Amniotic stem cell (primary cell): Measurements from ENCODE around the gene COL4A6.
"Not testable (repeated sequence)": the region's sequence is repeated elsewhere in the genome, so short reads cannot be mapped to it uniquely, and the experiment has no call there.

Experiments used
- DNase-seq: peaks from one replicate; lab custom pipeline; 2025; lab: John Stamatoyannopoulos, UW

COL4A6 gene

DNA sequence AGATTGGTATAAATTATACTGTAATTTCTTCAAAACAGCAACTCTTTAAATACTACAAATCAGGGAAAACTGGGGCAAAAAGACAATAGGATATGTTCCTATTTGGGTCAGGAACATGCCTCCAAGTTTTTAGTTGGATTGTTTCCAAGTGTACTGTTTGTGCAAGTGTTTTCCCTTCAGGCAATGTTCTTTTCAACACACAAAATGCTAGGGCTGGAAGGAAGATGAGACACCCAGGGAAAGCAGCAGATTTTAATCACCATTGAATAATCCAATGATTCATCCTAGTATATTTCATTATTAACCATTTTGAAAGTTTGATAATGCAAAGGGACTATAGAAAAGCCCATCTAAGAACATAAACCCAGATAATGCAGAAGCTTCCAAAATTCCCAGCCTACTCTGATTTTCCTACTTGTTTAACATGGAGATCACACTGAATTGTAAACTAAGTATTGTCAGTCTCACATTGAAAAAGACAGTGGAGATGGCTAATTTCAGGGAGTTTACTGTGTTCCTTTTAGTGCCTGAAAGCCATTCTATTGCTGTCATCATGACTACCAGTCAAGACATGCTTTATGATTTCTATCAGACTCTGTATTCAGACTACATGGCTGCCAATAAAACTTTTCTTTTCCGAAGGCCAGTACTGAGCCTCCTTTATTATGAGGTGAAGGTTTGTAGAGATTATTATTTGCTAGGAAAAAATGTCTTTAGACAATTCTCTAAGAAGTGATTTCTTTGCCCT lies 38.6 kb downstream of the COL4A6 start:
- DNase-seq: no peak

DNA sequence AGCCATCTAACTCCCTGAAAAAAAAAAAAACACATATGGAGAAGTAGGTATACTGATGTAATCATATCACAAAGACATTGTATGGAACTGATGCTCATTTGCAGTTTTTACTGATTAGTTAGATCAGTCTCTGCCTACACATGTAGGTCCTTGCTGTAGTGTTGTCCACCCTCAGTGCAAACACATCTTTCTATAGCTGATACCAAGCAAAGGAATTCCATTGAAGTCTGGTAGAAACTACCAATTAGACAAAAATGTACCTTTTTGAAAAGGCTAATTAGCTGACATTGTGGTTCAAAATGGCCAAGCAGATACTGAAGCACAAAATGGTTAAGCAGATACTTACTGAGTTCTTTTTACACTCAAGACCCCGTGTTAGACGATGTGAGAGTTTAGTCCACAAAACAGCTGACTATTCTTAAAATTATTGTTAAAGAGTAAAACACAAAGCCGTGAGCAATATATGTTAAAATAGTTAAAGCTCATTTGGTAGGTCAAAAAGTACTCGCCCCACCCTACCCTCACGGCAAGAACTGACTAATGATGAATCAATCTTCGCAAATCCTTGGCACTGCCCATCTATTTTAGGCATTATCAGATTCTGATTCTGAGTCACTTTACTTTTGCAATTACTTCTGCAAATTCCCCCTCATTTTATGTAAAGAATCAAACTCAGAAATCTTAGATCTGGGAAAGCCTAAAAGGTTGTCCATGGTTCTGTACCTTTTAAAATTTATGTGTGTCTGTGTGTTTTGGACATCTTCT lies 40.4 kb downstream of the COL4A6 start:
- DNase-seq: peak; percentile 15

DNA sequence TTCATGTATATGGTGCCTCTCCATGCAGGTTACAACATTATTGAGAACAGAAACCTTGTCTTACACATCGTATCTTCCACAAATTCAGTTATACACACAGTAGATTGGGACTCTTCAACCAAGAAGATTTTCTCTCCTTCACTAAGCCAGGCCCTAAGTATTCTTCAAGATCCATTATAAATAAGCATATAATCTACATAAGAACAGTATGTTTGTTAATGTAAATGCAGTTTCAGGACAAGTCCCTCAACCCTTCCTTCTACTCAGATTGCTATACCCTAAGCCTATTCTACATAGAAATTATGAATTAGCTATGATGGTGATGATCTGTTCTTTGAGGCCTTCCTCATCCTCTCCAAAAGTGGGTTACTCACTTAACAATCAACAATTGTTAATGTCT lies 41.2 kb downstream of the COL4A6 start:
- DNase-seq: no peak

DNA sequence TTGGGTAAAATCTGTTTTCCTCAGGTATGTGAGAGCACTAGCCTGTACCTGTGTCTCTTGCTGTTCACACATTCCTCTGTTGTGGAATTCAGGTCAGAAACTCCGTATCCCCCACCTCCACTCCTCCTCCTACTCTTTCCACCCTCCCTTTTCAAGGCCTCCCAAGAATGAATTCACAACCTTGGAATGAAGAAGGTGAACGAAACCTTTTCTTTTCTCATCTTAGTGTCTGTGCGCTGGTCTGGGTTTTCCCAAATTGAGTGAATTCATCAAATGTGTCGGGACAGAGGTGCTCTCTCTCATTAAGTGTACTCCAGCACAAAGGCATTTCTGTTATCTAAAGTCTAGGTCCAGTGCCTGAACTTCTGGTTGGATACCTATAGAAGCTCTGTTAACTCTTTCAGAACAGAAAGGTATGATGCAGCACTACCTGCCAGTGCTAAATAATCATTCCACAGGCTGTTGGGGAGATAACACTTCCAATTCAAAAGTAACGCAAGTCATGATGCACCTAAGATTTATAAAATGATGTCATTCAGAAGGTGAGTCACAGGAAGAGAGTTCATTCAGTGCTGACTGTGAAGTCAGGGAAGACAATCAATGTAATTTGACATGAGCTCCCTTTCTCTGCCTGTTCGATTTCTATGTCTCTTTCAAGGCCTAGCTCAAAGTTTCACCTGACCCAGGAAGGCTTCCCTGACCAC lies 41.9 kb downstream of the COL4A6 start:
- DNase-seq: no peak

DNA sequence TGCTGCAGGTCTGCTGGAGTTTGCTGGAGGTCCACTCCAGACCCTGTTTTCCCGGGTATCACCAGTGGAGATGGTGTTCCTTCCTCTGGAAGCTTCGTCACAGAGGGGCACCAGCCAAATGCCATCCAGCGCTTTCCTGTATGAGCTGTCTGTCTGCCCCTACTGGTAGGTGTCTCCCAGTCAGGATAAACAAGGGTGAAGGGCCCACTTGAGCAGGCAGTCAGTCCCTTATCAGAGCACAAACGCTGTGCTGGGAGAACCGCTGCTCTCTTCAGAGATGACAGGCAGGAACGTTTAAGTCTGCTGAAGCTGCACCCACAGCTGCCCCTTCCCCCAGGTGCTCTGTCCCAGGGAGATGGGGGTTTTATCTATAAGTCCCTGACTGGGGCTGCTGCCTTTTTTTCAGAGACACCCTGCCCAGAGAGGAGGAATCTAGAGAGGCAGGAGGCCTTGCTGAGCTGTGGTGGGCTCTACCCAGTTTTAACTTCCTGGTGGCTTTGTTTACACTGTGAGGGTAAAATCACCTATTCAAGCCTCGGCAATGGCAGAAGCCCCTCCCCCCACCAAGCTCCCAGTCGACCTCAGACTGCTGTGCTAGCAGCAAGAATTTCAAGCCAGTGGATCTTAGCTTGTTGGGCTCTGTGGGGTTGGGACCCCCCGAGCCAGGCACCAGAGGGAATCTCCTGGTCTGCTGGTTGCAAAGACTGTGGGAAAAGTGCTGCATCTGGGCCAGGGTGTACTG lies 47.1 kb downstream of the COL4A6 start:
- not testable (repeated sequence) for DNase-seq

DNA sequence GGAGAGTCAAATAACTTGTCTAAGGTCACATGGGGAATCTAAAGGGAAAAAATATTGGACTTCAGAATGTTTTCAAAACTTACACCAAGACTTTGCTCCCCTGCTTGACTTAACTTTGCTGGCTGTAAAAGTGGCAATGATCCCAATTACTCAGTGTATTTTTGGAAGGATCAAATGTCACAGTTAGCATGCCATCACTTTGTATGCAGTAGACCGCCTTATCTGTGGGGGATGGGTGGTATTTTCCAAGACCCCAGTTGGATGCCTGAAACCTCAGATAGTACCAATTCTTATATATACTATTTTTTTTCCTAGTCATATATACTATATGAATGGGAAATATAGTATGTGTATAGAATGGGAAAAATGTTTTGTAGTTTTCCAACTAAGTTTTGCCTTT lies 53.4 kb downstream of the COL4A6 start:
- no peak for DNase-seq

DNA sequence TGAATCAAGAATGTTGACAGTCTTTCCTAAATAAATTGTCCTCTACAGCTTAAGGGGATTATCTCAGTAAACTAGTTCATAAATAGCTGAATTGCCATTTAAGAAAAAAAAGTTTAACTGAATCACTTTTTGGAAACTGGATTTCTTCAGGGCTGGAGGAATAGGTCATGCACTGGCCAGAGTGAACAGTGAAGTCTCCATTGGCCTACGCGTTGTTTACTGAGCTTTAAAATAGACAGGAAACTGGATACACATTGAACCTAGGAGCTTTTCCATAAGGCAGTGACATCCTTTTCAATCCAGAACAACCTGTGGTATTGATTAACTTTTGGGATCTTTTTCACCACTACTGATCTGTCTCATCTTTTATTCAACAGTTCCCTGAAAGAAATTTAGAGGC lies 58.0 kb downstream of the COL4A6 start:
- no peak for DNase-seq

DNA sequence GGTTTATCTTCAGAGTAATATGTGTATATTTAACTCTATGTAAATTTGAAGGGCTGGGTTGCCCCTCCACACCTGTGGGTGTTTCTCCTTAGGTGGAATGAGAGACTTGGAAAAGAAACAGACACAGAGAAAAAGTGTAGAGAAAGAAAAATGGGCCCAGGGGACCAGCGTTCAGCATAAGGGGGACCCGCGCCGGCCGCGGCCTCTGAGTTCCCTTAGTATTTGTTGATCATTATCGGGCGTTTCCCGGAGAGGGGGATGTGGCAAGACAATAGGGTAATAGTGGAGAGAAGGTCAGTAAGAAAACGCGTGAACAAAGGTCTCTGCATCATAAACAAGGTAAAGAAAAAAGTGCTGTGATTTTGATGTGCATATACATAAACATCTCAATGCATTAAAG lies 61.4 kb downstream of the COL4A6 start:
- DNase-seq: not testable (repeated sequence)

DNA sequence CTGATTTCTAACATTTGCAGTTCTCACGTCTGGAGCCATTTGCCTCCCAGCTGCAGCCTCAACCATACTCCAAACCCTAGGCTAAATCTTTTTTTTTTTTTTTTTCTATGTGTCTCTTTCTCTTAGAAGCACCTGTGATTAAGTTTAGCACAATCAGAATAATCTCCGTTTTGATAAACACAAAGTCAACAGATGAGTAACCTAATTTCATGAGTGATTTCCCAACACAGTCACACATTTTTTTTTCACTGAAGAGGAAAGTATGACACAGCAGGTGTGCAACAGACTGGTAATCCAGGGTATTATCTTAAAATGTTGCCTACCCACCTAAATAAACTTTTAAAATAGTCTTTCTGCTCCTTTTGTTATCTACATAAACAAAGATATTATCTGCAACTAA lies 62.6 kb downstream of the COL4A6 start:
- not testable (repeated sequence) for DNase-seq

DNA sequence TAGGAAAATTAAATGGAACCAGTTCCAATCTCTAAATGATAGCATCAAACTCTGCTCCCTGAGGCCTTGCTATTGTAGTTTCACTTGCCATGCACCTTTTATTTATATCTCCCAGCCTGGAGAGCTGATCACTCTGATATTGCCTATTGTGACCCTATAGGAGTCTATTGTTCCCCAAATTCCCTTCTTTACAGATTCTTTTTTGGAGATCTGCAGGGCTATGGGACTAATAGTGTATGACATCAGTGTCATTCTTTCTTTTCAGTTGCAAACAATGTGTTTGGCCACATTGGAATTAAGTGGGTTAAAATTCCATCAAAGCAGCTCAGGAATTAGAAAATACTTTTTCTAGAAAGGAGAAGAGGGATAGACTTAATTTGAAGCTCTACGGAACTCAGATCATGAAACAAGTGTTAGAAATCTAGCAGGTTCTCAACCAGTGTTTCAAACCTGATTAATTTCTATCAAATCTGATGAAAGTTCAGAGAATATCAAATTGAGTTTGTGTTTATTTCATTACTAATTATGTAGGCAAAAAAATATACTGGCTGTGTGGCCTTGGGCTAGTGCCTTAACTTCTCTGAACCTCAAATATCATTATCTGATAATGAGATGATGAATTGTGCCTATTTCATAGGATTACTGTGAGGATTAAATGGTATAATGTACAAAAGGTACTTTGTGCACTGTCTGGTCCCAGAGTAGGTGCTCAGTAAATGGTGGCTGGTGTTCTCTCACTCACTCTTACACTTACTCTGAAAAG lies 71.4 kb downstream of the COL4A6 start:
- DNase-seq: no peak

DNA sequence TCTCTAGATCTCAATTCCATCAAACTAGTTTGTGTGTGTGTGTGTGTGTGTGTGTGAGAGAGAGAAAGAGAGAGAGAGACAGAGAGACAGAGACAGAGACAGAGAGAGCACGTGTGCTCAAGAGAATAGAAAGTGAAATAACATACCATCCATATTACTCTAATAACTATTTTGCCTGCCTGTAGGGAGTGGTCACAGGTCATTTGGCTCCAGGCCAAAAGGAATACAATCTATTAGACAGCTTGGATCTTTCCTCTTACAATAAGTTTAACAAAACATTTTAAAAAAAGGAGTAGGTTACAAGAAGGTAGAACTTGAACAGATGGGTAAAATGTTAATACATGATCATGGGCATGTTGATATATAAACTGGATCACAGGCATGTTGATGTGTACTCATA lies 76.2 kb downstream of the COL4A6 start:
- DNase-seq: no peak

DNA sequence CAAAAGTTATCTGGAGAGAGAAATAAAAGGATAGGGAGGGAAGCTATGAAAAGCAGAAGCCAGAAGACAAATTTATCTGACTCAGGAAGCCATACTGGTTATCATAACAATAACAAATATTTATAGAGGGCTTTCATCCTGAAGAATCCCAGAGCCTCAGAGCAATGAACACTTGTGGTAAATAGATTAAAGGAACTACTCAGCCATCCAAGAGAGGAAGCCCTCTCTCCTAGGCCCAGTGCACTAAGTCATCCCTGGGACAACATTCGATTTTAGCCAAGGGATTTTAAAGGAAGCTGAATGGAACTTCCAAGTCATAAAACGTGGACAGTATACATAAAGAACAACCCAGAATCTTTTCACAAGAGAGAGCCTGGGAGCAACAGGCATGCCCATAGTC lies 76.9 kb downstream of the COL4A6 start:
- DNase-seq: no peak

DNA sequence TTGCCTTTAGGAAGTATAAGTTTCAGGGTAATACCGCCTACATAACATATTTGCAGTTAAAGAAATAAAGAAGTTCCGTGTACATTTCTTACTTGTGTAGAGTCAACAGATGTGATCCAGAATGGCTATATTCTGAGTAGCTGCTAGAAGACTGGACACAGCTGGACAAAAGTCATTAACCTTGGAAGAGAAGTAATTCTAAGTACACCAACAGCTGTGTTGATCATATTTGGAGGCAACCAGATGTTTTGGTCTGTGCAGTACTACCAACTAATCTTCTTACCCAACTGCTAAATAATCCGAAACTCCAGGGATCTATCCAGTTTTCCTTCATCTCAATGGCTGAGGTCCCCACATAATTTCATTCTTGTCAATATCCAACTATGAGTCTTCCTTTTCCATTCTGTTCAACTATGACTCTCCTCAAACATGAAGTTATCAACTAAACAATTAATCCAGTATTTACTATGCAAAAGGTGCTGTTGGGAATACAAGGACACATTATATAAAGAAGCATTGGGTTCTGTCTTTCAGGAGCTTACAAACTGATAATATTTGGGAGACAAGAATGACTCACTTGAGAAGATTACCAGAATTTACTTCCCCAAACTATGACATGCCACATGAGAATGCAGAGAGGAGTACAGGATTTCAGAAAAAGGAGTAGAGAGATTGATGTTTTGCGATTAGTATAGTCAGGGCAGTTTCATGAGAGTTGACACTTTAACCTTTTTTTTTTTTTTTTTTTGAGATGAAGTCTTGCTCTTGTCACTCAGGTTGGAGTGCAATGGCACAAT lies 78.2 kb downstream of the COL4A6 start:
- no peak for DNase-seq

DNA sequence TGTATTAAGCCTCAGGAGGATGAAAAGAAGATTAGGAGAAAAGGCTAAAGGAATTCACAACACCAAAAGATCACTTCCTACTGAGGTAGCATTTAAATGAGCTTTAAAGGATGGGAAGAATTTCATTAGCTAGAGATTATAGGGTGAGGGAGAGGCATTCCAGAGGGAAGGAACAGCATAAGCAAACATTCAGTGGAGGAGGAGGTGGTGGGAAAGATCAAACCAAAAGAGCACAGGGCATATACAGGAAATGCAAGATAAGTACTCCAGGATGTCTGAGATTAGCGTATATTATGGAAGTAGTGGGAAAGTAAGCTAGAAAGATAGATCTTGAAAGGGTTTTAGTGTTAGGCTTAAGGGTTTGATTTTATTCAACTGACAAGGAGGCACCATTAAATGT lies 84.8 kb downstream of the COL4A6 start:
- no peak for DNase-seq

DNA sequence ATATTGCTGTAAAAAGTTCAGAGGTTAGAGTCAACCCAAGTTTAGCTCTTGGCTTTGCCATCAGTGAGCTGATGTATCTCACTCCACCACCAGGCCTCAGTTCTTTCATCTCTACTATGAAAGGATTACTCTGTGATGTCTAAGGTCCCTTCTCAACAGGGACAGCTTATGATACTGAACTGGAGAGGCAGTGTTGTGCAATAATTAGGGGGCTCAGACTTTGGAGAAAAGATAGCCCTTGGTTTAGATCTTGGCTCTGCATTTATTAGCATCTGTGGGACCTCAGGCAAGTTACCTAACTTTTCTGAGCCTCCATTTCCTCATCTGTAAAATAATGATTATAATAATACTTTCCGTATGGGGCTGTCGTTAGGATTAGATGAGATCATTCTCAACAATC lies 89.0 kb downstream of the COL4A6 start:
- DNase-seq: no peak

DNA sequence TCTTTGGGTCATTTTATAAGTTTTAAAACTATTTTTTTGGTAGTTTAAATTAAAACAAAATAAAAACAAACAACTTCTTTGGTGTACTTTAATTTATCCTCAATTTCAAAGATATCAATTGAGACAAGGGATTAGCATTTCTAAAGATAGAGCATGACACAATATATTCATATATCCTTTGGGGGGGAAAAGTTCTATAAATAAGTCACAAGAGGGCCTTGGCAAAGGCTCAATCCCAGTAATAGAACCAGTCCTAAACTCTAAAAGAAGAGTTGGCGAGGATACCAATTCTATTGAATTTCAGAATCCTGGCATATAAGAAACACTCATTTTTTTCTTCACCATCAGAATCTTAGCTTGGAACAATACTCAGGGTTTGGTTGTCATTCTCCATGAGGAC lies 89.7 kb downstream of the COL4A6 start:
- DNase-seq: no peak

DNA sequence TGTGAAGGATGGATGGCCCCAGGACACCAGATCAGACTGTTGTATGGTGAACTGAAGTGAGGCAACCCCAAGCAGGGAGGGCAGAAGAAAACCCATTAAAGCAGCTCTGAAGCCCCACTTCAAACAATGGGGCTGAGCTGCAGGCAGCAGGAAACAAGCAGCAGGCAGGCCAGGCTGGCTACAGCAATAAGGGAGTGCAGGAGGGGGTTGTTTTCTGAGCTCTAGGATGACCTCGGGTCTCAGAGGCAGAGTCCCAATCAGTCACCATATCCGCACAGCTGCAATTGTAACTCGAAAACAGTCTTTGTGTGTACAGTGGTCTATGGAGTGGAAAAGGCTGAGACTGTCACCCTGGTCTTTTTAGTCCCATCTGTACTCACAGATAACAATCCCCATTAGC lies 90.4 kb downstream of the COL4A6 start:
- DNase-seq: no peak

DNA sequence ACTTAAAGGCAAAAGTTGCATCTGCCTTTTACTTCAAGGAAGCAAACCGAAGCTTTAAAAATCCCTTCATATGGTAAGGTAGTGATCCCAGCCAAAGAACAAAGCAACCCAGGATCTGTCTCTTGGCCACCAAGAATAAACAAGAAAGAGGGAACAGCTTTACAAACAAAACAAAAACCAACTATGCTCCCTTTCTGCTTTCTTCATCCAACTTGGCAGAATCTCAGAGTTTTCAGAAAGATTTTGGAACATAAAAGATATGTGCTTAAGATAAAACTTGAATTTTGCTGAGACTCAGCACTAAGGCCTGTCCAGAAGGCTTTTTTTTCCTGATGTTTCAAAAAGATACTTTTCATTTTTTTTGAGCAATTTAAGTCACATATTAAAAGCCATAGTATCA lies 94.0 kb downstream of the COL4A6 start:
- no peak for DNase-seq

DNA sequence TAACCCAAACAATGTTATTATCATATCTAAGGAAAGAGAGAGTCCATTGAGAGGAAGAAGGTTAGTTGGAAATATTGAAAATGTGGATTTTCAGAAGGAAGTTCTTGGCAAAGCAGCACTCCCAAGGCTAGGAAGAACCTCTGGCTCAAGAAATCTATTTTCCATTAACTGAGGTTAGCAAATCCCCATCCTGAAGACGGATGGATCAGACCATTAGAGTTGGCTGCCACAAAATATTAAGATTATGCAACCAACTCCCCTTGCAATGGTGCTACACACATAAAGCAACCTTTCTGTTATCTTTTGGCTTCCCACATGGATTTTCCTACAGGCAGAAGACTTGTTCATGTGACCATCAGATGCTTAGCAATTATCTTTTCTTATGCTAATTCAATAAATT lies 96.3 kb downstream of the COL4A6 start:
- no peak for DNase-seq

DNA sequence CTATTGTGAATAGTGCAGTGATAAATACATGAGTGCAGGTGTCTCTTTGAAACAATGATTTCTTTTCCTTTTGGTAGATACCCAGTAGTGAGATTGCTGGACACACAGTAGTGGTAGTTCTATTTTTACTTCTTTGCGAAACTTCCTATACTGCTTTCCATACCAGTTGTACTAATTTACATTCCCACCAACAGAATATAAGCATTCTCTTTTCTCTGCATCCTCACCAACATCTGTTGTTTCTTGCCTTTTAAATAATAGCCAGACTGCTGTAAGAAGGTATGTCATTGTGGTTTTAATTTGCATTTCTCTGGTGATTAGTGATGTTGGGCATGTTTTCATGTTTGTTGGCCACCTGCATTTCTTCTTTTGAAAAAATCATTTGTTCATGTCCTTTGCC lies 105.9 kb downstream of the COL4A6 start:
- DNase-seq: no peak
